Gastrocnemius medialis (tissue), 4 donors: ENCODE measurements around the gene NAXE.
"Not testable (repeated sequence)": the region's sequence is repeated elsewhere in the genome, so short reads cannot be mapped to it uniquely, and the experiment has no call there.

Experiments
- CTCF ChIP-seq, 5 experiments: fragments of 450-650 bp in 3 of 5; fragments of 200-600 bp in 2 of 5; sonication (generic) in 2 of 5; IDR thresholded peaks in 4 of 5; conservative IDR thresholded peaks in 1 of 5; 1 replicate in 4 of 5; 2 replicates in 1 of 5; pipeline ENCODE4 v1.5.1; 2016 to 2019; ENCODE audit warnings: antibody characterized with exemption in 5 of 5, mild to moderate bottlenecking in 3 of 5, moderate library complexity in 3 of 5
- POLR2A ChIP-seq, 2 donors: fragments of 450-650 bp; IDR thresholded peaks; one replicate each; pipeline ENCODE4 v1.6.1; 2017; ENCODE audit warnings: antibody characterized with exemption in 2 of 2, mild to moderate bottlenecking in 2 of 2, moderate library complexity in 2 of 2

GRCh38 chr1:156607344-156607743 lies 15.8 kb downstream of the NAXE start:
- TF ChIP-seq CTCF (IDR thresholded peaks at IDR 0.05 in 4 of 5, conservative IDR thresholded peaks at IDR 0.05 in 1 of 5); POLR2A (IDR thresholded peaks at IDR 0.05): not testable (repeated sequence)
